ENCODE results near the gene ZNF44. TPM values are rescaled to one million over a fixed set of nuclear protein-coding genes. Genes with fewer than 3 reads are reported as not detected.

ZNF44 gene
- total RNA-seq, 1 donor from 2014 or later = 8.6 TPM

Other genes starting within 250 kb of the ZNF44 start
- gene ZNF878, start 241.9 kb downstream of the ZNF44 start, total RNA-seq = 0.22 TPM
- gene ZNF844, start 230.2 kb downstream of the ZNF44 start, total RNA-seq = 12.4 TPM
- 0.97 TPM for gene ZNF20, start 154.5 kb downstream of the ZNF44 start, total RNA-seq
- 3.2 TPM for gene ZNF625, start 138.1 kb downstream of the ZNF44 start, total RNA-seq
- gene ZNF136, start 131.8 kb downstream of the ZNF44 start, total RNA-seq = 4.2 TPM
- gene ZNF563, start 38.8 kb upstream of the ZNF44 start, total RNA-seq = 4.2 TPM
- 2.3 TPM for gene ZNF442, start 70.8 kb upstream of the ZNF44 start, total RNA-seq
- 2.3 TPM for gene ZNF799, start 106.4 kb upstream of the ZNF44 start, total RNA-seq
- gene ZNF443, start 146.1 kb upstream of the ZNF44 start, total RNA-seq = 1.6 TPM
- gene ZNF709, start 189.9 kb upstream of the ZNF44 start, total RNA-seq = 1.4 TPM